Measurements from ENCODE around the gene LINGO4. TPM values are rescaled to one million over a fixed set of nuclear protein-coding genes. Genes with fewer than 3 reads are reported as not detected.
A peak's percentile ranks its signal among the peaks of the same experiment; 100 is the strongest.

LINGO4 gene
- total and polyA plus RNA-seq, 2 of the 13 experiments (the other 11 are each of a cell fraction or from before 2014, with no cell fraction given), result 0.02 to 0.05 TPM

GRCh38 chr1:151832318-151832980, 27.2 kb upstream of the LINGO4 start (continued):
- TF ChIP-seq RERE (CRISPR knock-in tag; IDR thresholded peaks at IDR 0.05; ENCODE audit: low read depth) (no peak), ZNF619 (CRISPR knock-in tag; IDR thresholded peaks at IDR 0.05) (peak; percentile 16; the same call in 1 of the 2 replicates), DMAP1 (CRISPR knock-in tag; IDR thresholded peaks at IDR 0.05) (peak; percentile 77), ZNF543 (CRISPR knock-in tag; IDR thresholded peaks at IDR 0.05) (no peak), RBAK (CRISPR knock-in tag; IDR thresholded peaks at IDR 0.05) (no peak), NFKBIZ (CRISPR knock-in tag; IDR thresholded peaks at IDR 0.05) (peak; percentile 53; the same call in 1 of the 2 replicates), SALL2 (CRISPR knock-in tag; IDR thresholded peaks at IDR 0.05) (no peak), YEATS4 (CRISPR knock-in tag; IDR thresholded peaks at IDR 0.05; ENCODE audit: borderline replicate concordance) (peak; percentile 44; the same call in 1 of the 2 replicates), TEAD3 (CRISPR knock-in tag; optimal IDR thresholded peaks at IDR 0.05; ENCODE audit: borderline replicate concordance) (peak; percentile 64), ZNF180 (CRISPR knock-in tag; IDR thresholded peaks at IDR 0.05; ENCODE audit: borderline replicate concordance, low read depth) (no peak), MBNL3 (CRISPR knock-in tag; conservative IDR thresholded peaks at IDR 0.05) (no peak), ZNF567 (CRISPR knock-in tag; IDR thresholded peaks at IDR 0.05; ENCODE audit: borderline replicate concordance) (no peak), ZNF775 (CRISPR knock-in tag; IDR thresholded peaks at IDR 0.05; ENCODE audit: borderline replicate concordance) (no peak), PTBP1 (IDR thresholded peaks at IDR 0.05; ENCODE audit: low read depth, low read length, poor library complexity, severe bottlenecking) (no peak), NPAS2 (CRISPR knock-in tag; IDR thresholded peaks at IDR 0.05; ENCODE audit: borderline replicate concordance) (no peak; the same call in 1 of the 2 replicates), KDM2A (CRISPR knock-in tag; IDR thresholded peaks at IDR 0.05; ENCODE audit: borderline replicate concordance, low read depth) (no peak)
- TF ChIP-seq, protein P1, sequence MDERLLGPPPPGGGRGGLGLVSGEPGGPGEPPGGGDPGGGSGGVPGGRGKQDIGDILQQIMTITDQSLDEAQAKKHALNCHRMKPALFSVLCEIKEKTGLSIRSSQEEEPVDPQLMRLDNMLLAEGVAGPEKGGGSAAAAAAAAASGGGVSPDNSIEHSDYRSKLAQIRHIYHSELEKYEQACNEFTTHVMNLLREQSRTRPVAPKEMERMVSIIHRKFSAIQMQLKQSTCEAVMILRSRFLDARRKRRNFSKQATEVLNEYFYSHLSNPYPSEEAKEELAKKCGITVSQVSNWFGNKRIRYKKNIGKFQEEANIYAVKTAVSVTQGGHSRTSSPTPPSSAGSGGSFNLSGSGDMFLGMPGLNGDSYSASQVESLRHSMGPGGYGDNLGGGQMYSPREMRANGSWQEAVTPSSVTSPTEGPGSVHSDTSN (CRISPR knock-in tag; IDR thresholded peaks at IDR 0.05), result peak; percentile 19; the same call in 1 of the 2 replicates
- TF ChIP-seq, protein P2, sequence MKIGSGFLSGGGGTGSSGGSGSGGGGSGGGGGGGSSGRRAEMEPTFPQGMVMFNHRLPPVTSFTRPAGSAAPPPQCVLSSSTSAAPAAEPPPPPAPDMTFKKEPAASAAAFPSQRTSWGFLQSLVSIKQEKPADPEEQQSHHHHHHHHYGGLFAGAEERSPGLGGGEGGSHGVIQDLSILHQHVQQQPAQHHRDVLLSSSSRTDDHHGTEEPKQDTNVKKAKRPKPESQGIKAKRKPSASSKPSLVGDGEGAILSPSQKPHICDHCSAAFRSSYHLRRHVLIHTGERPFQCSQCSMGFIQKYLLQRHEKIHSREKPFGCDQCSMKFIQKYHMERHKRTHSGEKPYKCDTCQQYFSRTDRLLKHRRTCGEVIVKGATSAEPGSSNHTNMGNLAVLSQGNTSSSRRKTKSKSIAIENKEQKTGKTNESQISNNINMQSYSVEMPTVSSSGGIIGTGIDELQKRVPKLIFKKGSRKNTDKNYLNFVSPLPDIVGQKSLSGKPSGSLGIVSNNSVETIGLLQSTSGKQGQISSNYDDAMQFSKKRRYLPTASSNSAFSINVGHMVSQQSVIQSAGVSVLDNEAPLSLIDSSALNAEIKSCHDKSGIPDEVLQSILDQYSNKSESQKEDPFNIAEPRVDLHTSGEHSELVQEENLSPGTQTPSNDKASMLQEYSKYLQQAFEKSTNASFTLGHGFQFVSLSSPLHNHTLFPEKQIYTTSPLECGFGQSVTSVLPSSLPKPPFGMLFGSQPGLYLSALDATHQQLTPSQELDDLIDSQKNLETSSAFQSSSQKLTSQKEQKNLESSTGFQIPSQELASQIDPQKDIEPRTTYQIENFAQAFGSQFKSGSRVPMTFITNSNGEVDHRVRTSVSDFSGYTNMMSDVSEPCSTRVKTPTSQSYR (CRISPR knock-in tag; IDR thresholded peaks at IDR 0.05; ENCODE audit: borderline replicate concordance), result peak; percentile 78; the same call in 1 of the 2 replicates
- TF ChIP-seq, protein P3, sequence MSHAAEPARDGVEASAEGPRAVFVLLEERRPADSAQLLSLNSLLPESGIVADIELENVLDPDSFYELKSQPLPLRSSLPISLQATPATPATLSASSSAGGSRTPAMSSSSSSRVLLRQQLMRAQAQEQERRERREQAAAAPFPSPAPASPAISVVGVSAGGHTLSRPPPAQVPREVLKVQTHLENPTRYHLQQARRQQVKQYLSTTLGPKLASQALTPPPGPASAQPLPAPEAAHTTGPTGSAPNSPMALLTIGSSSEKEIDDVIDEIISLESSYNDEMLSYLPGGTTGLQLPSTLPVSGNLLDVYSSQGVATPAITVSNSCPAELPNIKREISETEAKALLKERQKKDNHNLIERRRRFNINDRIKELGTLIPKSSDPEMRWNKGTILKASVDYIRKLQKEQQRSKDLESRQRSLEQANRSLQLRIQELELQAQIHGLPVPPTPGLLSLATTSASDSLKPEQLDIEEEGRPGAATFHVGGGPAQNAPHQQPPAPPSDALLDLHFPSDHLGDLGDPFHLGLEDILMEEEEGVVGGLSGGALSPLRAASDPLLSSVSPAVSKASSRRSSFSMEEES (CRISPR knock-in tag; IDR thresholded peaks at IDR 0.05), result peak; percentile 94

All from HepG2 (cell line).